ENCODE results near the gene TSPAN16.

DNA sequence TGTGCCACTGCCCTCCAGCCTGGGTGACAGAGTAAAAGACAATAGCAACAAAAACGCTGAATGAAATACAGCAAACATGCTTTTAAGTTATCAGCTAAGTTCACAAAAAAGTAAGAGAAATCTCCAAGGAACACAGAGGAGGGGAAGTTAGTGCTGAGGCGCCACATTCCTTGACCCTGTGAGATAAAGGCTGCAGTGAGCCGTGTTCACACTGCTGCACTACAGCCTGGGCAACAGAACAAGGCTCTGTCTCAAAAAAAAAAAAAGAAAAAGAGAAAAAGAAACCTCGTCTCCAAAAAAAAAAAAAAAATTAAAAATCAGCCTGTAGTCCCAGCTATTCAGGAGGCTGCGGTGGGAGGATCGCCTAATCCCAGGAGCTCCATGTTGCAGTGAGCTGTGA lies 17.3 kb upstream of the TSPAN16 start:
- TF ChIP-seq, protein P1, sequence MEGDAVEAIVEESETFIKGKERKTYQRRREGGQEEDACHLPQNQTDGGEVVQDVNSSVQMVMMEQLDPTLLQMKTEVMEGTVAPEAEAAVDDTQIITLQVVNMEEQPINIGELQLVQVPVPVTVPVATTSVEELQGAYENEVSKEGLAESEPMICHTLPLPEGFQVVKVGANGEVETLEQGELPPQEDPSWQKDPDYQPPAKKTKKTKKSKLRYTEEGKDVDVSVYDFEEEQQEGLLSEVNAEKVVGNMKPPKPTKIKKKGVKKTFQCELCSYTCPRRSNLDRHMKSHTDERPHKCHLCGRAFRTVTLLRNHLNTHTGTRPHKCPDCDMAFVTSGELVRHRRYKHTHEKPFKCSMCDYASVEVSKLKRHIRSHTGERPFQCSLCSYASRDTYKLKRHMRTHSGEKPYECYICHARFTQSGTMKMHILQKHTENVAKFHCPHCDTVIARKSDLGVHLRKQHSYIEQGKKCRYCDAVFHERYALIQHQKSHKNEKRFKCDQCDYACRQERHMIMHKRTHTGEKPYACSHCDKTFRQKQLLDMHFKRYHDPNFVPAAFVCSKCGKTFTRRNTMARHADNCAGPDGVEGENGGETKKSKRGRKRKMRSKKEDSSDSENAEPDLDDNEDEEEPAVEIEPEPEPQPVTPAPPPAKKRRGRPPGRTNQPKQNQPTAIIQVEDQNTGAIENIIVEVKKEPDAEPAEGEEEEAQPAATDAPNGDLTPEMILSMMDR (IDR thresholded peaks at IDR 0.05), result no peak
- TF ChIP-seq POLR2A (IDR thresholded peaks at IDR 0.05) (no peak), EP300 (IDR thresholded peaks at IDR 0.05) (no peak)

Data from suprapubic skin (tissue), 3 donors.